Thoracic aorta (tissue), 2 donors: ENCODE data around the gene COL20A1. TPM values are rescaled to one million over a fixed set of nuclear protein-coding genes. Genes with fewer than 3 reads are reported as not detected.
"Not testable (repeated sequence)": the region's sequence is repeated elsewhere in the genome, so short reads cannot be mapped to it uniquely, and the experiment has no call there.

Source experiments
- ATAC-seq: fragments of 150-250 bp; one replicate; pipeline ENCODE4 v1.8.0; 2017; ENCODE audit warnings: low read depth; ENCODE audit not compliant: insufficient number of reproducible peaks, low FRiP score
- DNase-seq: peaks from one replicate; pipeline ENCODE4 v3.0.0-alpha.2; 2020; ENCODE audit warnings: low spot score
- H3K27ac ChIP-seq, 2 donors: fragments of 200-600 bp; sonication (generic); 1 replicate in 1 of 2; 2 replicates in 1 of 2; pipeline ENCODE4 v1.5.1; 2016; ENCODE audit warnings: mild to moderate bottlenecking in 2 of 2, moderate library complexity in 2 of 2
- H3K27me3 ChIP-seq: fragments of 200-600 bp; sonication (generic); replicated peaks from 2 replicates; pipeline ENCODE4 v1.6.0; 2016; ENCODE audit warnings: mild to moderate bottlenecking; ENCODE audit not compliant: insufficient read depth
- H3K36me3 ChIP-seq: fragments of 200-600 bp; sonication (generic); one replicate; pipeline ENCODE4 v1.5.1; 2016
- H3K4me1 ChIP-seq, 2 donors: fragments of 200-600 bp; sonication (generic); 1 replicate in 1 of 2; 2 replicates in 1 of 2; pipeline versions ENCODE4 v1.5.1 to v1.6.0; 2016; ENCODE audit warnings: low read depth in 2 of 2, mild to moderate bottlenecking in 1 of 2; ENCODE audit not compliant: control insufficient read depth in 1 of 2
- H3K4me3 ChIP-seq: fragments of 200-600 bp; sonication (generic); 2 replicates; pipeline ENCODE4 v1.5.1; 2016; ENCODE audit warnings: mild to moderate bottlenecking
- H3K9me3 ChIP-seq: fragments of 200-600 bp; sonication (generic); 2 replicates; pipeline ENCODE4 v1.5.1; 2016
- CTCF ChIP-seq: fragments of 200-600 bp; sonication (generic); IDR thresholded peaks from one replicate; pipeline ENCODE4 v1.5.1; 2019; ENCODE audit warnings: antibody characterized with exemption
- total RNA-seq, 2 donors: library from RNA; depleted of rRNA; stranded (reverse); fragments of >200 nt; gene quantifications; one replicate each; pipeline versions ENCODE4 v1.1.0 to v1.2.3, GENCODE V29; 2016

COL20A1 gene
- total RNA-seq, 2 donors from 2014 or later = not detected

GRCh38 chr20:63303095-63303666 lies 10.2 kb downstream of the COL20A1 start:
- no peaks in the 10 kb centered on the region for H3K9me3 ChIP-seq
- no peak overlapping the region for H3K4me3 ChIP-seq
- no peaks in the 10 kb centered on the region for H3K27me3 ChIP-seq
- no peak for TF ChIP-seq CTCF
- H3K27ac ChIP-seq = no peak overlapping the region
- DNase-seq (no peak), ATAC-seq (no peak)
- no peaks in the 10 kb centered on the region for H3K4me1 ChIP-seq
- H3K36me3 ChIP-seq = no peaks in the 10 kb centered on the region

- H3K4me1 ChIP-seq = no peaks in the 10 kb centered on the region
- no peak overlapping the region for H3K27ac ChIP-seq
- no peak for ATAC-seq
- H3K4me3 ChIP-seq = no peak overlapping the region
- no peaks in the 10 kb centered on the region for H3K27me3 ChIP-seq
- H3K36me3 ChIP-seq = no peaks in the 10 kb centered on the region
- H3K9me3 ChIP-seq = no peaks in the 10 kb centered on the region
- no peak for DNase-seq
- no peak for TF ChIP-seq CTCF
These were observed 12.4 kb downstream of the COL20A1 start for GRCh38 chr20:63305393-63305792.

- H3K27ac ChIP-seq, H3K4me1 ChIP-seq, H3K27me3 ChIP-seq, H3K9me3 ChIP-seq, H3K36me3 ChIP-seq, H3K4me3 ChIP-seq, ATAC-seq, DNase-seq: not testable (repeated sequence)
These were observed 13.1 kb downstream of the COL20A1 start for GRCh38 chr20:63305933-63306672.

GRCh38 chr20:63306673-63307537 lies 13.9 kb downstream of the COL20A1 start:
- Histone ChIP-seq H3K36me3 (no peaks in the 10 kb centered on the region), H3K4me3 (no peak overlapping the region), H3K27ac (no peak overlapping the region), H3K27me3 (no peaks in the 10 kb centered on the region), H3K9me3 (no peaks in the 10 kb centered on the region), H3K4me1 (no peaks in the 10 kb centered on the region)
- no peak for DNase-seq
- no peak for ATAC-seq
- TF ChIP-seq CTCF = no peak

- Histone ChIP-seq H3K4me1 (no peaks in the 10 kb centered on the region), H3K36me3 (no peaks in the 10 kb centered on the region), H3K4me3 (no peak overlapping the region), H3K9me3 (no peaks in the 10 kb centered on the region), H3K27ac (no peak overlapping the region), H3K27me3 (no peaks in the 10 kb centered on the region)
- DNase-seq = no peak
- no peak for ATAC-seq
- no peak for TF ChIP-seq CTCF
These were observed 14.7 kb downstream of the COL20A1 start for GRCh38 chr20:63307538-63308217.
